ENCODE data around the gene ERVFRD-1. TPM values are rescaled to one million over a fixed set of nuclear protein-coding genes. Genes with fewer than 3 reads are reported as not detected.
A peak's percentile ranks its signal among the peaks of the same experiment; 100 is the strongest.

Gene ERVFRD-1
- total and polyA plus RNA-seq, 12 donors = 0.01 to 0.23 (median 0.09) TPM; not detected in 8

GRCh38 chr6:11097476-11097875 lies 14.0 kb downstream of the ERVFRD-1 start:
- DNase-seq (no peak), ATAC-seq (no peak)
- Histone ChIP-seq H3K4me1 (peaks cover 0 to 32% (median 20%) of the 10 kb centered on the region in 9 donors), H3K27ac (no peak overlapping the region), H3K9me3 (peaks cover 0 to 11% (median 0%) of the 10 kb centered on the region in 11 donors), H3K4me3 (no peak overlapping the region), H3K27me3 (no peaks in the 10 kb centered on the region), H3K36me3 (peaks cover 0 to 5% (median 0%) of the 10 kb centered on the region in 9 donors)
- intact Hi-C loops (cut with DNase I) = no loop called here
- no peak for TF ChIP-seq CTCF (IDR thresholded peaks at IDR 0.05)
- 74 to 86% methylated on average over 8 of the region's 8 CpGs for WGBS, 2 donors

DNA sequence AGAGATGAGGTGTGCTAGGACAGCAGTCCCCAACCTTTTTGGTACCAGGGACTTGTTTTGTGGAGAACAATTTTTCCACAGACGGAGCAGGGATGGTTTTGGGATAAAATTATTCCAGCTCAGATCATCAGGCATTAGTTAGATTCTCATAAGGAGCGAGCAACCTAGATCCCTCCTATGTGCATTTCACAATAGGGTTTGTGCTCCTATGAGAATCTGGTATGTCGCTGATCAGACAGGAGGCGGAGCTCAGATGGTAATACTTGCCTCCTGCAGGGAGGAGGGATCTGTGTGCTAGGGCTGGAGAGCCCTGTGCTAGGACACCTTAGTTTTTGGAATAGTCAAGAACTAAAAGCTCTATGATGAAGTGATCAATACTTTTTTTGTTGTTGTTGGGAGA lies 15.4 kb downstream of the ERVFRD-1 start:
- DNase-seq (no peak), ATAC-seq (no peak)
- peaks cover 0 to 11% (median 0%) of the 10 kb centered on the region in 11 donors for H3K9me3 ChIP-seq
- no peak for TF ChIP-seq CTCF (IDR thresholded peaks at IDR 0.05)
- no peaks in the 10 kb centered on the region for H3K27me3 ChIP-seq
- peaks cover 0 to 5% (median 0%) of the 10 kb centered on the region in 9 donors for H3K36me3 ChIP-seq
- intact Hi-C loops (cut with DNase I) = no loop called here
- 79 to 83% methylated on average over 4 of the region's 4 CpGs for WGBS, 2 donors
- no peak overlapping the region for H3K27ac ChIP-seq
- peaks cover 0 to 29% (median 20%) of the 10 kb centered on the region in 9 donors for H3K4me1 ChIP-seq
- no peak overlapping the region for H3K4me3 ChIP-seq

- peak overlapping the region in 8 of 10 donors; percentile 94 to 99 (median 98) for H3K27ac ChIP-seq
- intact Hi-C loops (cut with DNase I) = no loop called here
- TF ChIP-seq CTCF (IDR thresholded peaks at IDR 0.05) = no peak
- peaks cover 0 to 1% (median 0%) of the 10 kb centered on the region in 9 donors for H3K36me3 ChIP-seq
- peaks cover 0 to 29% (median 20%) of the 10 kb centered on the region in 9 donors for H3K4me1 ChIP-seq
- no peak for DNase-seq
- 36 to 45% methylated on average over 7 of the region's 7 CpGs for WGBS, 2 donors
- peaks cover 0 to 1% (median 0%) of the 10 kb centered on the region in 11 donors for H3K9me3 ChIP-seq
- ATAC-seq = no peak
- H3K4me3 ChIP-seq = peak overlapping the region; percentile 71 to 99 (median 93)
- no peaks in the 10 kb centered on the region for H3K27me3 ChIP-seq
These were observed 16.6 kb downstream of the ERVFRD-1 start for GRCh38 chr6:11094941-11095340.

DNA sequence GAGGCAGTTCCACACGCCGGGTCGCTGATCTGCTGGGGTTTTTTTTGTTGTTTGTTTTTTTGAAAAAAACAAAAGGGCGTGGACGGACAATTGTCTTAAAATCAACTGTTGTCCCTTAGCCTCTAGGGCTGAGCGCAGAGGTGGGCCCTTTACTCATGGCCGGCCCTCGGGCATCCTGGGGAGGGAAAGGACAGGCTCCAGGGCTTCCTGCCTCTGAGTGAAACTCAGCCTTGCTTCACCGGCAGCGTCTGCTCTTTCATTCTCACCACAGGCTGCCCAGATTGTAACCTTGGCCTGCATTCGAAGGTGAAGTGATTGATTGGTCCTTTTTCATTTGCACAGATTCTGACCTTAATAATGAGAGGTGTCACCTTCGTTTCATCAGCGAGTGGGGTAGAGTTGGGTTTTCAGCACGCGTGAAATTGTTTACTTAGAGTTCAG lies 17.1 kb downstream of the ERVFRD-1 start:
- no peaks in the 10 kb centered on the region for H3K36me3 ChIP-seq
- DNase-seq (peak in 1 of 2 donors; percentile 43), ATAC-seq (peak in 6 of 8 donors; percentile 16 to 43 (median 36))
- peaks cover 0 to 29% (median 20%) of the 10 kb centered on the region in 9 donors for H3K4me1 ChIP-seq
- TF ChIP-seq CTCF (IDR thresholded peaks at IDR 0.05) = no peak
- no peaks in the 10 kb centered on the region for H3K9me3 ChIP-seq
- peak overlapping the region; percentile 71 to 99 (median 93) for H3K4me3 ChIP-seq
- no peaks in the 10 kb centered on the region for H3K27me3 ChIP-seq
- WGBS, 2 donors = 0 to 1% methylated on average over 15 of the region's 15 CpGs
- H3K27ac ChIP-seq = peak overlapping the region; percentile 93 to 100 (median 98)
- intact Hi-C loops (cut with DNase I) = no loop called here
